SK-N-SH (cell line): ENCODE results near the gene PDZRN4. TPM values are rescaled to one million over a fixed set of nuclear protein-coding genes. Genes with fewer than 3 reads are reported as not detected.
"Not testable (repeated sequence)": the region's sequence is repeated elsewhere in the genome, so short reads cannot be mapped to it uniquely, and the experiment has no call there.

Source experiments
- CTCF ChIA-PET: fragments of 300-600, 350-600 bp; formaldehyde crosslinking; extraction: SDS; loops from one replicate; lab custom pipeline; 2021; lab: Yijun Ruan, JAX
- POLR2A ChIA-PET: fragments of 350-600 bp; sonication (Branson Sonifier 250); formaldehyde crosslinking; extraction: SDS; loops from one replicate; lab custom pipeline; 2020; ENCODE audit warnings: antibody characterized with exemption, inconsistent platforms; lab: Yijun Ruan, JAX
- DNase-seq: peaks from one replicate; pipeline ENCODE4 v3.0.0; 2012
- H2AFZ ChIP-seq: fragments of 200-600 bp; sonication (generic); 2 replicates; pipeline ENCODE4 v1.8.1; 2016; ENCODE audit warnings: antibody characterized with exemption, mild to moderate bottlenecking, low read depth
- H3F3A ChIP-seq: fragments of 200-600 bp; sonication (generic); replicated peaks from 2 replicates; pipeline ENCODE3; 2016; ENCODE audit warnings: antibody characterized with exemption, mild to moderate bottlenecking; ENCODE audit not compliant: insufficient read depth
- H3K27ac ChIP-seq, 2 experiments: fragments of 200-500 bp in 1 of 2; fragments of 200-600 bp in 1 of 2; sonication (Bioruptor generic) in 1 of 2; sonication (generic), shearing (Covaris generic) in 1 of 2; 2 replicates each; pipeline versions ENCODE4 v1.5.1 to v1.6.1; 2014 to 2016; ENCODE audit warnings: low read depth in 2 of 2, inconsistent platforms in 1 of 2, low read length in 1 of 2, mild to moderate bottlenecking in 1 of 2, mixed read lengths in 1 of 2
- H3K27me3 ChIP-seq: fragments of 200-600 bp; sonication (generic), shearing (Covaris generic); 2 replicates; pipeline ENCODE4 v1.6.1; 2016; ENCODE audit warnings: mixed run types; ENCODE audit not compliant: insufficient read depth
- H3K36me3 ChIP-seq, 2 experiments: fragments of 200-500 bp in 1 of 2; fragments of 200-600 bp in 1 of 2; sonication (Bioruptor generic) in 1 of 2; sonication (generic) in 1 of 2; replicated peaks in 1 of 2; 2 replicates each; pipeline versions ENCODE3 to v1.5.1; 2014 to 2016; ENCODE audit warnings: low read length in 1 of 2, mild to moderate bottlenecking in 1 of 2; ENCODE audit not compliant: insufficient read depth in 2 of 2, control insufficient read depth in 1 of 2
- H3K4me1 ChIP-seq, 2 experiments: fragments of 200-500 bp in 1 of 2; fragments of 200-600 bp in 1 of 2; sonication (Bioruptor generic) in 1 of 2; sonication (generic), shearing (Covaris generic) in 1 of 2; 2 replicates each; pipeline versions ENCODE4 v1.5.1 to v1.6.1; 2014 to 2016; ENCODE audit warnings: low read depth in 1 of 2, low read length in 1 of 2, mixed run types in 1 of 2; ENCODE audit not compliant: insufficient read depth in 2 of 2, control insufficient read depth in 1 of 2
- H3K4me2 ChIP-seq: fragments of 200-600 bp; sonication (generic), shearing (Covaris generic); 2 replicates; pipeline ENCODE4 v1.6.1; 2017; ENCODE audit warnings: mixed run types
- H3K4me3 ChIP-seq, 2 experiments: fragments of 200-500 bp in 1 of 2; fragments of 200-600 bp in 1 of 2; sonication (Bioruptor generic) in 1 of 2; sonication (generic), shearing (Covaris generic) in 1 of 2; 2 replicates each; pipeline versions ENCODE4 v1.5.1 to v1.8.1; 2014 to 2016; ENCODE audit warnings: low read depth in 2 of 2, inconsistent platforms in 1 of 2, low read length in 1 of 2, mild to moderate bottlenecking in 1 of 2, mixed read lengths in 1 of 2, moderate library complexity in 1 of 2
- H3K79me2 ChIP-seq: fragments of 200-600 bp; sonication (generic); 2 replicates; pipeline ENCODE4 v1.8.1; 2017; ENCODE audit warnings: mild to moderate bottlenecking; ENCODE audit not compliant: insufficient read depth
- H3K9ac ChIP-seq: fragments of 200-600 bp; sonication (generic); 2 replicates; pipeline ENCODE4 v1.6.1; 2017; ENCODE audit warnings: mixed run types
- H3K9me2 ChIP-seq: fragments of 200-600 bp; sonication (generic); 2 replicates; pipeline ENCODE4 v1.6.1; 2017; ENCODE audit warnings: mixed run types
- H3K9me3 ChIP-seq: fragments of 200-600 bp; sonication (generic); 2 replicates; pipeline ENCODE4 v1.6.1; 2017; ENCODE audit warnings: mixed run types, mild to moderate bottlenecking, moderate library complexity
- H4K20me1 ChIP-seq: fragments of 200-600 bp; sonication (generic); 2 replicates; pipeline ENCODE4 v1.6.1; 2017; ENCODE audit warnings: mild to moderate bottlenecking, mixed run types; ENCODE audit not compliant: insufficient read depth
- ELF1 ChIP-seq: IDR thresholded peaks from 2 replicates; pipeline ENCODE4 v1.4.0; 2012
- FOSL2 ChIP-seq: IDR thresholded peaks from 2 replicates; pipeline ENCODE4 v1.4.0; 2012; ENCODE audit warnings: low read depth, mild to moderate bottlenecking, moderate library complexity, borderline replicate concordance
- FOXJ3 ChIP-seq: sonication (generic); formaldehyde crosslinking; IDR thresholded peaks from 2 replicates; pipeline ENCODE4 v1.5.1; 2020; ENCODE audit warnings: mild to moderate bottlenecking, missing genetic modification reagents
- FOXM1 ChIP-seq: IDR thresholded peaks from 2 replicates; pipeline ENCODE4 v1.4.0; 2012; ENCODE audit warnings: low read depth, mild to moderate bottlenecking
- GABPA ChIP-seq: IDR thresholded peaks from 2 replicates; pipeline ENCODE4 v1.4.0; 2012; ENCODE audit warnings: low read depth, mild to moderate bottlenecking
- JUND ChIP-seq: IDR thresholded peaks from 2 replicates; pipeline ENCODE4 v1.4.0; 2012
- MEF2A ChIP-seq: IDR thresholded peaks from 2 replicates; pipeline ENCODE4 v1.4.0; 2012; ENCODE audit warnings: low read depth, borderline replicate concordance
- NFIC ChIP-seq: IDR thresholded peaks from 2 replicates; pipeline ENCODE4 v1.4.0; 2012; ENCODE audit warnings: borderline replicate concordance
- POLR2AphosphoS5 ChIP-seq: IDR thresholded peaks from 2 replicates; pipeline ENCODE4 v1.6.1; 2012; ENCODE audit warnings: low read depth, low read length
- RCOR1 ChIP-seq: fragments of 150-350 bp; IDR thresholded peaks from 2 replicates; pipeline ENCODE4 v1.6.1; 2017; ENCODE audit warnings: antibody characterized with exemption, low read length
- SMC3 ChIP-seq: IDR thresholded peaks from 2 replicates; pipeline ENCODE4 v1.6.1; 2012; ENCODE audit warnings: low read depth, low read length, improper control_type of control experiment
- TAF1 ChIP-seq: IDR thresholded peaks from 2 replicates; pipeline ENCODE4 v1.6.1; 2012; ENCODE audit warnings: low read depth, mild to moderate bottlenecking, low read length, moderate library complexity, borderline replicate concordance
- TCF12 ChIP-seq: IDR thresholded peaks from 2 replicates; pipeline ENCODE4 v1.4.0; 2012
- USF2 ChIP-seq: fragments of 150-350 bp; IDR thresholded peaks from 2 replicates; pipeline ENCODE4 v1.6.1; 2017; ENCODE audit warnings: antibody characterized with exemption, low read length, low read depth, borderline replicate concordance
- WGBS: methylation state at CpG from one replicate; pipeline ENCODE4 v1.1.6; 2017; ENCODE audit warnings: low lambda C conversion rate; 5-methylcytosine and 5-hydroxymethylcytosine counted together
- polyA plus RNA-seq, 3 experiments: library from polyadenylated mRNA; depleted of rRNA; stranded (reverse); fragments of >200 nt; gene quantifications; 2 replicates each; pipeline ENCODE4 v1.2.3, GENCODE V29; 2012
- TF ChIP-seq, protein P1 (sequence below): IDR thresholded peaks from 2 replicates; pipeline ENCODE4; 2012
- TF ChIP-seq, protein P2 (sequence below): IDR thresholded peaks from 2 replicates; pipeline ENCODE4 v1.4.0; 2012; ENCODE audit warnings: low read depth, borderline replicate concordance

PDZRN4 gene
- polyA plus RNA-seq, 1 of the 3 experiments (the other 2 are of a cell fraction), result 0.02 TPM

- Histone ChIP-seq H3K4me2 (no peak overlapping the region), H3F3A (no peaks in the 10 kb centered on the region), H2AFZ (no peak overlapping the region), H3K9me2 (no peaks in the 10 kb centered on the region)
- POLR2A ChIA-PET, result no interaction called here
- WGBS, result 58% methylated on average over 2 of the region's 2 CpGs
- DNase-seq, result no peak
- TF ChIP-seq RCOR1, result no peak
- TF ChIP-seq MEF2A, result no peak
- TF ChIP-seq FOXJ3, result no peak
- no peak for TF ChIP-seq JUND
- no peak for TF ChIP-seq USF2
- no peak for TF ChIP-seq TCF12
- no peak for TF ChIP-seq SMC3
- TF ChIP-seq ELF1, result no peak
- TF ChIP-seq GABPA, result no peak
- no peak for TF ChIP-seq FOXM1
- TF ChIP-seq FOSL2, result no peak
- TF ChIP-seq, protein P1, sequence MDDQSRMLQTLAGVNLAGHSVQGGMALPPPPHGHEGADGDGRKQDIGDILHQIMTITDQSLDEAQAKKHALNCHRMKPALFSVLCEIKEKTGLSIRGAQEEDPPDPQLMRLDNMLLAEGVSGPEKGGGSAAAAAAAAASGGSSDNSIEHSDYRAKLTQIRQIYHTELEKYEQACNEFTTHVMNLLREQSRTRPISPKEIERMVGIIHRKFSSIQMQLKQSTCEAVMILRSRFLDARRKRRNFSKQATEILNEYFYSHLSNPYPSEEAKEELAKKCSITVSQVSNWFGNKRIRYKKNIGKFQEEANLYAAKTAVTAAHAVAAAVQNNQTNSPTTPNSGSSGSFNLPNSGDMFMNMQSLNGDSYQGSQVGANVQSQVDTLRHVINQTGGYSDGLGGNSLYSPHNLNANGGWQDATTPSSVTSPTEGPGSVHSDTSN, result no peak
- no peak for TF ChIP-seq TAF1
- TF ChIP-seq, protein P2, sequence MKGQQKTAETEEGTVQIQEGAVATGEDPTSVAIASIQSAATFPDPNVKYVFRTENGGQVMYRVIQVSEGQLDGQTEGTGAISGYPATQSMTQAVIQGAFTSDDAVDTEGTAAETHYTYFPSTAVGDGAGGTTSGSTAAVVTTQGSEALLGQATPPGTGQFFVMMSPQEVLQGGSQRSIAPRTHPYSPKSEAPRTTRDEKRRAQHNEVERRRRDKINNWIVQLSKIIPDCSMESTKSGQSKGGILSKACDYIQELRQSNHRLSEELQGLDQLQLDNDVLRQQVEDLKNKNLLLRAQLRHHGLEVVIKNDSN, result no peak
- no peak for TF ChIP-seq NFIC
- TF ChIP-seq POLR2AphosphoS5, result no peak
- TF ChIP-seq, all 33 proteins: peak for 0
- Histone ChIP-seq H3K27ac (no peak overlapping the region), H3K4me3 (no peak overlapping the region), H3K4me1 (no peaks in the 10 kb centered on the region), H3K36me3 (no peaks in the 10 kb centered on the region), H3K79me2 (no peaks in the 10 kb centered on the region), H3K9me3 (no peaks in the 10 kb centered on the region), H3K27me3 (no peaks in the 10 kb centered on the region), H3K9ac (no peak overlapping the region), H4K20me1 (no peaks in the 10 kb centered on the region)
- CTCF ChIA-PET, result no interaction called here
Observed at GRCh38 chr12:41174602-41175001, 13.5 kb upstream of the PDZRN4 start.

DNA sequence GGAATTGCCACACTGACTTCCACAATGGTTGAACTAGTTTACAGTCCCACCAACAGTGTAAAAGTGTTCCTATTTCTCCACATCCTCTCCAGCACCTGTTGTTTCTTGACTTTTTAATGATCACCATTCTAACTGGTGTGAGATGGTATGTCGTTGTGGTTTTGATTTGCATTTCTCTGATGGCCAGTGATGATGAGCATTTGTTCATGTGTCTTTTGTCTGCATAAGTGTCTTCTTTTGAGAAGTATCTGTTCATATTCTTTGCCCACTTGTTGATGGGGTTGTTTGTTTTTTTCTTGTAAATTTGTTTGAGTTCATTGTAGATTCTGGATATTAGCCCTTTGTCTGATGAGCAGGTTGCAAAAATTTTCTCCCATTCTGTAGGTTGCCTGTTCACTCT is 8.6 kb upstream of the PDZRN4 start:
- H3K9me2 ChIP-seq, CTCF ChIA-PET, H3K9me3 ChIP-seq, H3K27me3 ChIP-seq, H4K20me1 ChIP-seq, H3K9ac ChIP-seq, H3K4me3 ChIP-seq, POLR2A ChIA-PET, H2AFZ ChIP-seq, DNase-seq, H3K27ac ChIP-seq, H3F3A ChIP-seq, H3K4me2 ChIP-seq, H3K4me1 ChIP-seq, H3K79me2 ChIP-seq, H3K36me3 ChIP-seq: not testable (repeated sequence)
- WGBS, result 80% methylated on average over 1 of the region's 1 CpG
